GM19043 (cell line): Measurements from ENCODE around the gene TMBIM1.

Experiments used
- ATAC-seq: cut with Tn5 transposase; IDR thresholded peaks from one replicate; pipeline ENCODE4 v1.9.1; 2021; ENCODE audit warnings: low read depth; ENCODE audit not compliant: unreplicated experiment

The TMBIM1 gene

DNA sequence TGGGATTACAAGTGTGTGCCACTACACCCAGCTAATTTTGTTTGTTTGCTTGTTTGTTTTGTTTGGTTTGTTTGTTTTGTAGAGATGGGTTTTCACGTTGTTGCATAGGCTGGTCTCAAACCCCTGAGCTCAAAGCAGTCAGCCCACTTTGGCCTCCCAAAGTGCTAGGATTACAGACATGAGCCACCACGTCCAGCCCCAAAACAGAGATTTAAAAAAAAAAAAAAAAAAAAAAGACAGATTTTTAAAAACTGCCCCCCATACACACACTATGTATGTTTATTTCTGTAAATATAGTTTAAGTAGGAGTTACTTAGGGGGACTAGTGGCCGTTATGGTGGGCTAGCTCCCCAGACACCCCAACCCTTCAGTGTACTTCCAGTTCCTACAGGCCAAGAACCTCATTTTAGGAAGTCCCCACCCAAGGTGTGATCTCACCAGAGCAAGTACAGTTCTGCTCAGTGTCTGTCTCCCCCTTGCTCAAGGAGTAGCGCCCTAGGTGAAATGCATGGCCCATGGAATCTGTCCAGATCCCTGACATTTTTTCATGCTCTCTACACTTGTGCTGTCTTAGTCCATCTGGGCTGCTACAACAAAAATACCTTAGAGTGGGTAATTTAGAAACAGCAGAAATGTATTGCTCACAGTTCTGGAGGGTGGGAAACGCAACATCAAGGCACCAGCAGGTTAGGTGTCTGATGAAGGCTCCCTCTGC lies 1.6 kb upstream of the TMBIM1 start:
- no peak for ATAC-seq

- ATAC-seq = no peak
These were observed 820 bp downstream of the TMBIM1 start for GRCh38 chr2:218291318-218292047.

DNA sequence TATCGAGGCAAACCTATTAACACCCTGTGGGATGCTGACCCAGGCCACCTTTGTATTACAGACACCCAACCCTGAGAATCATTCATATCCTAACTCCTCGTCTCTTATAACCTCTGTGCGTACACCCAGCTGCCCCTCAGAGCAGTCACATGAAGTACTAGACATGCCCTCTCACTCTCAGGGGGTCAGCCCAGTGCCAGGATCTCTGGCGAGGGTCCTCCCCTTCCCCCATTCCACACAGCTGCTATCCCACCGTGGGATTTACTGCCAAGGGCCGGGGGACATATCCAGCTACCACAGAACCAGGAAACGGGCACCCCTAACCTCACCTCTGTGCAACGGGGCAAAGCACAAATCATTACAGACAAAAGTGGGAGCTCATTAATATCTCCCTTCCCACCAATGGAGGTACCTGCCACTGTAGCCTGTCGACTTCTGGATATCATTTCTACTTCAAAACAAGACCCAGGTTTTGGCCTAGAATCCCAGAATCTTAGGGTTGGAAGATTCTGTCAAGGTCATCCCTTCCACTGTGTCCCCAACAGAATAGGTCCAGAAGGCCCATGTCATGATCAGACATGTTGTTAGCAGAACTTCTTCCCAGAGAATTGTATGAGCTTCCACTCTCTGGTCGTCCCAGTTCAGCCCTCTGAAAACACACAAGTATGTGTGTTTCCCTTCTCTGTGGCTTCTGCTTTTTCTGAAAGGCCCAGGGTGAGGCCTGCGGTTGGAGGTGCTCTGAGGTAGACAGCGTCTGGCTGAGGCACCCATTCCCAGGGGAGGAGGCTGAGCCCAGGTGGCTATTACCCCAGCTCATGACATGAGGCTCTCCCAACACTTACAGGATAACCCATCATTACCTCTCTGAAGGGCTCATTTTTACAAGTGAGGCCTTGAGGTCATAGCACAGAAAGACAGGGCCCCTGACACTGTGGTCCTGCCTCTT lies 1.7 kb downstream of the TMBIM1 start:
- ATAC-seq = peak; percentile 54

DNA sequence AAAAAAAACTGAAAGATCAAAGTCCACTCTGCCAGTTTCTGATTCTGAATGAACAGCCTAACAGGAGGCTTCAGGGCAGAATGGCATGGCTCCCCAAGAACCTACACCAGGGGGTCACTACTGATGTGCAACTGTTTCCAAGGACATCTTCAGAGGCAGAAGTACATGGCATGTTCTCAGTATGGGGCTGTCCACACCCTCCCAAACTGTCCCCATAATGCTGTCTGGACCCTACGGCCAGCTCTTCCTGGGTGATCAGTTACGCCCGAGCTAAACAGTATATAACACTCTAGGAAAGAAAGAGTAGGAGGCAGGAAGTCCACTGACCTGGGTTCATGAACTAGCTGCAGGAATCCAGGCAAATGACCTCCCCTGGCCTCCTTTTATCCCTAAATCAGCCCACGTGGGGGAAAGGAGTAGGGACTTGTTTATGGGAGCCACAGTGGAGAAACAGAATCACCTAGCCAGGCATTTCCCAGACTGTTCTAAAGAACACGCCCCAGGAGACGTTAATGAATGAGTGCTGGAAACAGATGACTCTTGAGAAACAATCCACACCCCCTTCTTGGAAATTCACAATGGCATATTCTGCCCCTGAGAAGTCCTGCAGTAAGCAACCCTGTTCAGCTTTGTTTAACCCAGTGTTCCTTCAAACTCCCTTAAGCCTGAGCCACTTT lies 2.5 kb downstream of the TMBIM1 start:
- no peak for ATAC-seq

DNA sequence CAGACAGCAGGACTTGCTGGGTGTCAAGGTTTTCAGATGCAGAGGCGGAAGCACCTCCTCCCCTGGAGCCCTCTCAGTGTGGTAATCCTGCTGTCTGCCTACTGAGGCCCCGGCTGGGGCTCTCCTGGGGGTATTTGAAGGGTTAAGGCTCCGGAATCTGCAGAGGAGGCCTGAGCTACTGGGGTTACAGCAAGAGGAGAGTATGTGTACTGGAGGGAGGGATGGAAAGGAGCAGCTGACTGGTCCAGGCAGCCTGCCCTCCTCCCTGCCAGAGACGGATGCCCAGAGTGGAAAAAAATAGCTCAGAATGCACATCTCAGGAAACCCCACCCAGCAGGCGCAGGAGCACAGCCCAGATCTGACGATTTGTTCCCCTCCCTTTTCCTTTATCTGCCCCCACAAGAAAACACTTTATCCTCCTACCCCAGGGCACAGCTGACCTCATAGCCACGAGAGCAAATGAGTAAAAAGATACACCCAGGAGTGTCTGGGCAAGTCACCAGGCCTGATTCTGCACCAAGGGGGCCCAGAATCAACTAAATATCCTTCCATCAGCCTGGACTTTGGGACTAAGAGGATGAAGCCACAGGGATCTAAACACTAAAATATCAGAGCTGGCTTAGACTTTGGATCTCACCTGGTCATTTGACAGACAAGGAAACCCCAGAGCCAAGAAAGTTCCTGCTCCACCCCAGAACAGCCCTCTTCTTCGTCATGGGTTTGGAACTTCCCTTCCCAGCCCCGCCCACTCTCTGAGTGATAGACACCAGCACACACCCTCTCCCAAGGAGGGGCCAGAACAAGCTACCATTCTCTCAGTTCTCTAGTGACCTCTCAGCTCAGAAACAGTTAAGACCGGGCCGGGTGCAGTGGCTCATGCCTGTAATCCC lies 5.5 kb downstream of the TMBIM1 start:
- ATAC-seq = peak; percentile 65

DNA sequence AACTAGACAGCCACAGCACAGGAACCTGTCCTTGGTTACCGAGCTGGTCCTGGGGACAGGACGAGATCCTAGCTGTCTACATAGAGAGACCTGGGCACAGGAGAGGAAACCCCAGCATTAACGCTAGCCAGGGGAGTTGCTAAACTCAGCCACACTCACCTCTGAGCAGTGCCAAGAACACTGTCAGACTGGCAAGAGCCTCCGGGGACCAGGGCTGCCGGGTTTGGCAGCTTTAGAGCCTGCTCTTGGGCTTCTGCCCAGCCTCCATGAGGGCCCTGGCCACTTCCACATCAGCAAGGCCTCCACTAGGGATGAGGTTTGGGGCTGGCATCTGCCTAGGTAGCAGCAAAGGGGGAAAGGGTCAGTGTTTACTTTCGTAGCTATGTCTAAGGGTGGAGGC lies 6.7 kb downstream of the TMBIM1 start:
- no peak for ATAC-seq

GRCh38 chr2:218284106-218284811 lies 8.0 kb downstream of the TMBIM1 start:
- no peak for ATAC-seq

GRCh38 chr2:218282173-218282991 lies 9.9 kb downstream of the TMBIM1 start:
- ATAC-seq = no peak

DNA sequence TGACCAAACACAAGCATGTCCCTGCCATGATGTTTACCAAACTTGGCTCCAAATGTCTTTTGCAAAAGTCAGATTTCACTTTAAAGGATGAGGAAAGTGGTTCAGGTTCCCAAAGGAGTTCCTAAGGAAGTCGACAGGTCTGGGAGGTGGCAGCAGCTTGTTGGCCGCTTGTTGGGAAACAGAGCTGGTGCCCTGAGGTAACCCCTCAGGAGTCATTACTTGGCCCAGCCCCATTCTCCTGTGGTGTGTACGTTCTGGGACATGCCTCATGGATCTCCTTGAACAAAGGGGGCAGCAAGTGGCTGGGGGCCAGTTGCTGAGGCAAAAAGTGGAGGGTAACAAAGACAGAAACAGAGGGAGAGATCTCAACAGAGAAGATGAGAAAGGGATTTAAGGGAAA lies 10.9 kb downstream of the TMBIM1 start:
- ATAC-seq = no peak

GRCh38 chr2:218280260-218280870 lies 11.9 kb downstream of the TMBIM1 start:
- ATAC-seq = no peak

DNA sequence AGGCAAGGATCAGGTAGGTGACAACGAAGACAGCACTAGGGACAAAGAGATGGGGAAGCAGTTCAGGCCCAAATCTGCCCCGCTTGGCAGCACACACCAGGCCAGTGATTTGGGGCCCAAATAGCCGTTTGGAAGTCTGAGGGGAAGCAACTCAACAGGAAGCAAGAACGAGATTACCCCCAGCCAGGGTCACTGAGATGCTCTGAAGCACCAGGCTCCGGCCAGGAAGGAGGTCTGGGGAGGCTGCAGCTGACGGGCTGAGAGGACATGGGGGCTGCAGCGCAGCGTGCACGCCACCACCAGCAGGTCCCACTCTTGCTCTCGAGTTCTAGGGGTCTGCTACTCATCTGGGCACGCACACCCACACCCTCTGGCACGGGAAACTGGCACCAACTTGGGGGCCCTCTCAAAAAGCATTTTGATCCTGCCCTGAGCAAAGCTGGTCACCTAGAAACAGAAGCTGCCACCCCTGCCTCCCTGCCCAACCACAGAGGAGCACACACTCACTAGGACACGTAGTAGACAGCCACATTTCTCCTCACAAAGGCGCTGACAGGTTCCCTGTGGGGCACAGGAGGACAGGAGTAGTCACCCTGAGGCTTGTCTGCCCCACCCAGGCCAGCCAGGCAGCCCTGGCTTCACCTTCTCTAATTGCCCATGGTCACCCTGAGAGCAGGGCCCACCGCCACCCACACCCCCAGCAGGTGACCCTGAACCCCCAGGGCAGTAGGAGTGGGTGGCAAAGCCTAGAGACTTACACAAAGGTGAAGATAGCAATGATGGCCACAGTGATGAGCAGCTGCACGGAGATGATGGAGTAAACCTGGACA lies 13.6 kb downstream of the TMBIM1 start:
- ATAC-seq = no peak

GRCh38 chr2:218277921-218278320 lies 14.4 kb downstream of the TMBIM1 start:
- ATAC-seq = no peak

DNA sequence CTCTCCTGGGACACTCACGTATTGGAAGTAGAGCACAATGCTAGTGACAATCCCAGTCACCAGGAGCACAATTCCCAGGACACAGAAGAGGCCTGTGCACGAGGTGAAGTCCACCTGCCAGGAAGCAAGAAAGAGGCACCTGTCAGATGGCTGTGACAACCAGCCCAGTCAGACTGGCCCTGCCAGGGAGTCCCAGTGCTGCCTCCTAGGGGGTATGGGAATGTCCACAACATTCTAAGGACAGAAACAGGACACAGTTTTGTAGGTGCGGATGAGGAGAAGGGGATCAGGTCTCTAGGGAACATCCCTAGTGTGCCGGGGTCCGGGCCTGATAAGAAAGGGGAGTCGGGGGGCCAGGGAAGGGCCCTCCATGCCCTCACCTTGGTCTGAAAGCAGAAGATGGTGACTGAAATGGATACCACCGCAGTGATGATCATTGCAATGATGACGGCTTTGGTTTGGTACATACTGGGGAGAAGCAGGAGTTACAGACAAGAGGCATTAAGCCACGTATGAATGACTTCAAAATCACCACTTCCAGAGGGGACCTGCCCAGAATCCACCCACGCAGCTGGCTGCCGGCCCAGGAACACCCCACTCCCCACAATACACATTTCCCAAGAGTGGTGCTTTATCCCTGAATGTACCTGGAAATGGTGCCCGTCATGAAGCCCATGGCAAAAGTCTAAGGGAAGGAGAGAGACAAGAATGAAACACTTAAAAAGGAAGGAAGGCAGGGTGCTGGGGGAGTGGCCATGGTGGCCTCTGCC lies 15.1 kb downstream of the TMBIM1 start:
- no peak for ATAC-seq

DNA sequence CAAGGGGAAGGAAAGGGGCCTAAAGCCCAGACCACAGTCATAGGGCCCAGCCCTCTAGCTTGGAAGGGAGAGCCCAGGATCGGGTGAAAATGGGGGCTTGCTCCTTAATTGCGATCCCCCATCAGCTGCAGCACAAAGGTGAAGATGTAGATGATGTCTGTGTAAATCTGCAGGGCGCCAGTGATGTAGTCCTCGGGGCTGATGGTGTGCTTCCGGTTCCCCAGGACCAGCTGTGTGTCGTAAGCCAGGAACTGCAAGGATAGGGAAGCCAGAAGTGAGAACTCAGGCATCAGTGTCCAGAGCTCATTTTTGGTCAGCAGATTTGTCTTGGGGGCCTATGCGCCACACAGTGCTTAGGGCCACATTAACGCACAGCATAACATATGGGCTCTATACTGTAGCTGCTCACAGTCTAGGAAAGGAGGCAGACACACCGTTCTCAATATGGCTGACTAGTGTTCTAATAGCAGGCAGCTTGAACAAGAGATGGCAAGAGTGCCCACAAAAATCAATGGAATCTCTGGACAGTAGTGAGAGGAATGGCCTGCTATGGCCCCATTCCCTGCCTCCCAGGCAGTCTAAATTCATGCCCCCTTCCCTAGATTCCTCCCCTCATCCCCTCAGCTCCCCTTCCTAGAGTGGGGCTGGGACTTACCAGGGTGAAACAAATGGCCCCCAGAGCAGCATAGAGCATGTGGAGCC lies 16.8 kb downstream of the TMBIM1 start:
- no peak for ATAC-seq

DNA sequence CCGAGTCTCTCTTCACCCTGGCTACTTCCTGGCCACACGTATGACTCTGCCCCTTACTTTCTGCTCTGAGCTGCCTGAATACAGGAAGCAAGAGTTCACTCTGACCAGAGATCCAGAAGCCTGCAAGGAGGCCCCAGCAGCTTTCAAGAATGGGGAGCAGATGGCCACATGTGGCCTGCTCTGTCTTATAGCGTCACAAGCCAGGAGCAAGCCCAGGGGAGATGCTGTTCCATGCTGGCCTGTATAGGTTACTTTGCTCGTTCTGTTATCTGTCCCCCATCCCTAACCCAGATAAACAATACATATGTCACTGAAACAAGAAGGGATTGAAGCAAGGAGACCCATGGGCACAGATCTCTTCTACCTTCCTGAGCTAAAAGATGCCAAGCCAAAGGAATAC lies 17.7 kb downstream of the TMBIM1 start:
- ATAC-seq = no peak

- ATAC-seq = no peak
These were observed 18.4 kb downstream of the TMBIM1 start for GRCh38 chr2:218273908-218274249.
